ENCODE measurements around the gene ABHD13. TPM values are rescaled to one million over a fixed set of nuclear protein-coding genes. Genes with fewer than 3 reads are reported as not detected.

ABHD13 gene
- total RNA-seq, 2 donors from 2014 or later = 8.0 to 10.2 TPM

GRCh38 chr13:108178078-108178477 lies 40.1 kb upstream of the ABHD13 start:
- H3K9me3 ChIP-seq (ENCODE audit: control insufficient read depth, low read length) = peaks cover 4% of the 10 kb centered on the region
- no peak overlapping the region for H3K27ac ChIP-seq (ENCODE audit: low read depth, low read length)
- peaks cover 9% of the 10 kb centered on the region for H3K9me3 Mint-ChIP-seq
- no peak for DNase-seq
- H3K27me3 Mint-ChIP-seq (ENCODE audit: insufficient read depth) = no peaks in the 10 kb centered on the region
- no peak overlapping the region for H3K4me3 ChIP-seq (ENCODE audit: low read length)
- WGBS, 2 experiments (ENCODE audit: insufficient coverage in 1 of 2, insufficient read length in 1 of 2) = 80 to 86% methylated on average over 6 to 9 of the region's 9 CpGs
- TF ChIP-seq, protein P1, sequence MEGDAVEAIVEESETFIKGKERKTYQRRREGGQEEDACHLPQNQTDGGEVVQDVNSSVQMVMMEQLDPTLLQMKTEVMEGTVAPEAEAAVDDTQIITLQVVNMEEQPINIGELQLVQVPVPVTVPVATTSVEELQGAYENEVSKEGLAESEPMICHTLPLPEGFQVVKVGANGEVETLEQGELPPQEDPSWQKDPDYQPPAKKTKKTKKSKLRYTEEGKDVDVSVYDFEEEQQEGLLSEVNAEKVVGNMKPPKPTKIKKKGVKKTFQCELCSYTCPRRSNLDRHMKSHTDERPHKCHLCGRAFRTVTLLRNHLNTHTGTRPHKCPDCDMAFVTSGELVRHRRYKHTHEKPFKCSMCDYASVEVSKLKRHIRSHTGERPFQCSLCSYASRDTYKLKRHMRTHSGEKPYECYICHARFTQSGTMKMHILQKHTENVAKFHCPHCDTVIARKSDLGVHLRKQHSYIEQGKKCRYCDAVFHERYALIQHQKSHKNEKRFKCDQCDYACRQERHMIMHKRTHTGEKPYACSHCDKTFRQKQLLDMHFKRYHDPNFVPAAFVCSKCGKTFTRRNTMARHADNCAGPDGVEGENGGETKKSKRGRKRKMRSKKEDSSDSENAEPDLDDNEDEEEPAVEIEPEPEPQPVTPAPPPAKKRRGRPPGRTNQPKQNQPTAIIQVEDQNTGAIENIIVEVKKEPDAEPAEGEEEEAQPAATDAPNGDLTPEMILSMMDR (conservative IDR thresholded peaks at IDR 0.05) = no peak
- no peak overlapping the region for H3K4me3 Mint-ChIP-seq
- no peak overlapping the region for H3K9ac ChIP-seq (ENCODE audit: extremely low read depth, low read length, poor library complexity, severe bottlenecking)
- peaks cover 7% of the 10 kb centered on the region for H3K4me1 Mint-ChIP-seq
- no peaks in the 10 kb centered on the region for H3K36me3 ChIP-seq (ENCODE audit: control insufficient read depth, insufficient read depth, low read length)
- no peak overlapping the region for H3K27ac Mint-ChIP-seq
- H3K27me3 ChIP-seq (ENCODE audit: control insufficient read depth, insufficient read depth, low read length, poor library complexity, severe bottlenecking) = no peaks in the 10 kb centered on the region
- H3K4me1 ChIP-seq (ENCODE audit: control insufficient read depth, insufficient read depth, low read length) = no peaks in the 10 kb centered on the region
- no peaks in the 10 kb centered on the region for H3K36me3 Mint-ChIP-seq (ENCODE audit: low read depth)

DNA sequence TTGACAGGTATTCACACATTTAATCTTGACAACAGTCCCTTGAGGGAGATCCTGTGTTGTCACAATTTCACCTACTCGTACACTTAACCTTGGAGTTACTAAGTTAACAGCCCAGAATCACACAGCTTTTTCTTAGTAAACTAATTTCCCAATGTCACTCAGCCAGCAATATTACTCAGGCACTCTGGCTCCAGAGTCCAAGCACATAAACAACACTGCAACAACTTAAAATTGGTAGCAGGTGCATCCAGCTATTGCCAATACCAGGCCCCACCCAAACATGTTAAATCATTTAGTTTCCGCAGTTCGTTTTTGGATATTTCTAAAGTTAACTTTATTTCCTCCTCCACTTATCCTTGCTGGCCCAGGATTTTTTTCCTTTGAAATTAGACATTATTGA lies 35.5 kb upstream of the ABHD13 start:
- H3K4me3 ChIP-seq (ENCODE audit: low read length) = no peak overlapping the region
- H3K4me1 ChIP-seq (ENCODE audit: control insufficient read depth, insufficient read depth, low read length) = no peaks in the 10 kb centered on the region
- Mint-ChIP-seq H3K27ac (no peak overlapping the region), H3K4me1 (peaks cover 7% of the 10 kb centered on the region), H3K27me3 (ENCODE audit: insufficient read depth) (no peaks in the 10 kb centered on the region), H3K9me3 (no peaks in the 10 kb centered on the region), H3K36me3 (ENCODE audit: low read depth) (no peaks in the 10 kb centered on the region), H3K4me3 (no peak overlapping the region)
- no peak overlapping the region for H3K27ac ChIP-seq (ENCODE audit: low read depth, low read length)
- TF ChIP-seq, protein P1 (conservative IDR thresholded peaks at IDR 0.05) = no peak
- H3K36me3 ChIP-seq (ENCODE audit: control insufficient read depth, insufficient read depth, low read length) = no peaks in the 10 kb centered on the region
- H3K27me3 ChIP-seq (ENCODE audit: control insufficient read depth, insufficient read depth, low read length, poor library complexity, severe bottlenecking) = no peaks in the 10 kb centered on the region
- 87 to 100% methylated on average over 1 to 3 of the region's 3 CpGs for WGBS, 2 experiments (ENCODE audit: insufficient coverage in 1 of 2, insufficient read length in 1 of 2)
- no peak overlapping the region for H3K9ac ChIP-seq (ENCODE audit: extremely low read depth, low read length, poor library complexity, severe bottlenecking)
- no peaks in the 10 kb centered on the region for H3K9me3 ChIP-seq (ENCODE audit: control insufficient read depth, low read length)
- DNase-seq = no peak

DNA sequence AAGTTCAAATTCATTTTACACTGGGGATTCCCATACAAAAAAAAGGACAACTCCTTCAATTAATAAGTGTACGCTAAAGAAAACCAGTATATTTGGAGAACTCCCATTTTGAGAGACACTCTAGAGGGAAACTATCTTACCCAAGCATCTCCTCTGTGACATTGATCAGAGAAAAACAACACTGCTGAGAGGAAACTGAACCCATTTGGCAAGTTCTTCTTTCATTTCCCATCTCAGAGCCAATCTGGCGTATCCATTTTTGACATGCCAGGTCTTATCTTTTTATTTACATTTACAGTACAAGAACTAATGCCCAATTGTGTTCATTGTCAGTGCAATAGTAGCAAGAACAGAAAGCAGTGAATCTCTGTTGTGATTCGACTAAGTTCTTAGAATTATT lies 33.0 kb upstream of the ABHD13 start:
- H3K36me3 Mint-ChIP-seq (ENCODE audit: low read depth) = no peaks in the 10 kb centered on the region
- H3K27ac ChIP-seq (ENCODE audit: low read depth, low read length) = no peak overlapping the region
- no peaks in the 10 kb centered on the region for H3K36me3 ChIP-seq (ENCODE audit: control insufficient read depth, insufficient read depth, low read length)
- peaks cover 6% of the 10 kb centered on the region for H3K9me3 Mint-ChIP-seq
- TF ChIP-seq, protein P1 (conservative IDR thresholded peaks at IDR 0.05) = no peak
- no peak overlapping the region for H3K9ac ChIP-seq (ENCODE audit: extremely low read depth, low read length, poor library complexity, severe bottlenecking)
- peaks cover 7% of the 10 kb centered on the region for H3K4me1 Mint-ChIP-seq
- H3K4me3 Mint-ChIP-seq = no peak overlapping the region
- no peak for DNase-seq
- WGBS, 2 experiments (ENCODE audit: insufficient coverage in 1 of 2, insufficient read length in 1 of 2) = 90 to 91% methylated on average over 2 to 3 of the region's 3 CpGs
- no peak overlapping the region for H3K27ac Mint-ChIP-seq
- no peaks in the 10 kb centered on the region for H3K27me3 Mint-ChIP-seq (ENCODE audit: insufficient read depth)
- H3K27me3 ChIP-seq (ENCODE audit: control insufficient read depth, insufficient read depth, low read length, poor library complexity, severe bottlenecking) = no peaks in the 10 kb centered on the region
- no peaks in the 10 kb centered on the region for H3K9me3 ChIP-seq (ENCODE audit: control insufficient read depth, low read length)
- H3K4me1 ChIP-seq (ENCODE audit: control insufficient read depth, insufficient read depth, low read length) = no peaks in the 10 kb centered on the region
- no peak overlapping the region for H3K4me3 ChIP-seq (ENCODE audit: low read length)

All from endodermal cell (in vitro differentiated cells).